GM18873 (cell line): ENCODE measurements around the gene SOHLH1.

Experiments used
- ATAC-seq: cut with Tn5 transposase; IDR thresholded peaks from one replicate; pipeline ENCODE4 v1.9.1; 2021; ENCODE audit warnings: mild to moderate bottlenecking, moderate library complexity, moderate number of reproducible peaks; ENCODE audit not compliant: unreplicated experiment, low FRiP score

SOHLH1 gene

DNA sequence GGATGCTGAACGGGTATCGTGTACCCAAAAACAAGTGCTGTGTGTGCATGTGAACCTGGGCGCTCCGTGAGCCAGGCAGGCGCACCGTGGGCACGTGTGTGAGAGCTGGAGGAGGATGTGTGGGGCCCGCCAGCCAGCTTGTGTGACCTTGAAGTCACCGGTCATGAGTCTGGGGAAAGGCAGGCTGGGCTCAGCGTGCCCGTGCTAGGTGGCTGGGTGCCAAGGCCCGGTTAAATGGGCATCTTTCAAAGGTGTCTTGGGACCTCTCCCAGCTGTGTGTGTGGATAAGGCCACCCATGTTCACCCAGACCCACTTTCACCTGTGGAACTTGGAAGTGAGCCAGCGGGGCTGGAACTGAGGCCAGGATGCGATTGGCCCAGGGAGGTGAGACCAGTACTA lies 6.1 kb upstream of the SOHLH1 start:
- ATAC-seq: no peak

DNA sequence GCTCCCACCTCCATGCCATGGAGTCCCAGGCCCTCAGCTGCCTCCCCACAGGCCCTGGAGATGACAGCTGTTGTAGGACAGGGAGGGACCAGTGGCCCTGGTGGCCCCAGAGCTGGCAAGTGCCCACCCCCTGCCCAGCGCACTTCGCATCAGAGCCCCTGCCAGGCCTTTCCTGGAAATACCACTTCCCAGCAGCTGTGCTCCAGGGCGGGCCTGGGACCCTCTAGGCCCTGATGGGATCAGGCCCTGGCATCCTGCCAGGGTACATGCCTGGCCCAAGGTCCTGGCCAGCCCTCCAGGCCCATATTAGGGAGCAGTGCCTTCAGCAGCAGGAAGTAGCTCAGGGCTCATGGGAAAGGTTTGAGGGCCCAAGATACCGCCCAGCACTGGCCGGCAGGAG lies 5.2 kb upstream of the SOHLH1 start:
- ATAC-seq: no peak

DNA sequence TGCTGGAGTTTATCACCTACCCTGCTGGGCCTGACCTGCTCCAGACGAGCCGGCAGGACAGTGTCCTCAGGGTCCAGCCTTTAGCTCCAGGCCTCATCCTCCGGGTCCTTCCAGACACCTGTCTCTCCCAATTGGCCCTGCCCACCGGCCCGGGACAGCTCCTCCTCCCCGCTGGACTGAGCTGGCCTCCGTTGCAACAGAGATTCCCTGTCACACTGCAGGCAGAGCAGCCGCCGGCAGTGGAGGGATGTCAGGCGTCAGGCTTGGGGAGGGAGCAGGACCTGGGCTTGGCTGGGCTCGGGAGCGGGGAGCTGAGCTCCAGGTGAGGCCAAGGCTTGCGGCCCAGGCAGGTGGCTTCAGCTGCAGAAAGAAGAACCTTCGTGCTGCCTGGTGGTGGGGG lies 4.4 kb upstream of the SOHLH1 start:
- ATAC-seq: no peak

DNA sequence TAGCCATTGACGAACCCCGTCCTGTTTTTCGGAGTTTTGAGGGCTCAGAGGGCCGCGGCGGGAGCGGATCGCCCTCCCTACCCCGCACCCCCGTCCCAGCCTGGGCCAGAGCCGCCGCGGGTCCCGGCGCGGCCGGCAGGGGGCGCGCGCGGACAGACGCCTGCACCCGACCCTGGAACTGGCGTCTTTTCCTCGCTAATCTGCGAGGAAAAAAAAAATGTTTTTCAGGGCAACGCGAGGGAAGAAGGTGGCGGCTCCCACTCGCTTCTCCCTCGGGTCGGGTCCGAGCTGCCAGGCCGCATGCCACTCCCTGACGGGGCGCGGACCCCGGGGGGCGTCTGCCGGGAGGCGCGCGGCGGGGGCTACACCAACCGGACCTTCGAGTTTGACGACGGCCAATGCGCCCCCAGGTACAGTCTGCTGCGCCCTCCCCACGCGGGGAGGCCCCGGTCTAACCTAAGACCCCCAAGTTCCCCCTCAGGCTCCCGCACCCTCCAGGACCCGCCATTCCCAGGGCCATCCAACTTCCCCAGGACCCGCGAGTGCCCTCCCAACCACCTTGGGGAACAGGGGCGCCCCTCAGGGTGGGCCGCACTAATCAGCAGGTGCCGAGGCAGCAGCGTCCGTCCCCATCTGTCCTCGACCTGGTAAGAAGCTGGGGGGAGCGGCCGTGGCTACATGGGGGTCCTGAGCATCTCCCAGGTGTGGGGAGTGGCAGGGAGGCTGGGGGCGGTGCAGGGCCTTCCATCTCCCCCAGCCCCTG lies 2.9 kb upstream of the SOHLH1 start, which contains the start of gene KCNT1:
TSS of gene KCNT1 (plus strand) at position 227 of the 763 bp plus-strand sequence. CDS start at position 301, 74 bp downstream.
- no peak for ATAC-seq

DNA sequence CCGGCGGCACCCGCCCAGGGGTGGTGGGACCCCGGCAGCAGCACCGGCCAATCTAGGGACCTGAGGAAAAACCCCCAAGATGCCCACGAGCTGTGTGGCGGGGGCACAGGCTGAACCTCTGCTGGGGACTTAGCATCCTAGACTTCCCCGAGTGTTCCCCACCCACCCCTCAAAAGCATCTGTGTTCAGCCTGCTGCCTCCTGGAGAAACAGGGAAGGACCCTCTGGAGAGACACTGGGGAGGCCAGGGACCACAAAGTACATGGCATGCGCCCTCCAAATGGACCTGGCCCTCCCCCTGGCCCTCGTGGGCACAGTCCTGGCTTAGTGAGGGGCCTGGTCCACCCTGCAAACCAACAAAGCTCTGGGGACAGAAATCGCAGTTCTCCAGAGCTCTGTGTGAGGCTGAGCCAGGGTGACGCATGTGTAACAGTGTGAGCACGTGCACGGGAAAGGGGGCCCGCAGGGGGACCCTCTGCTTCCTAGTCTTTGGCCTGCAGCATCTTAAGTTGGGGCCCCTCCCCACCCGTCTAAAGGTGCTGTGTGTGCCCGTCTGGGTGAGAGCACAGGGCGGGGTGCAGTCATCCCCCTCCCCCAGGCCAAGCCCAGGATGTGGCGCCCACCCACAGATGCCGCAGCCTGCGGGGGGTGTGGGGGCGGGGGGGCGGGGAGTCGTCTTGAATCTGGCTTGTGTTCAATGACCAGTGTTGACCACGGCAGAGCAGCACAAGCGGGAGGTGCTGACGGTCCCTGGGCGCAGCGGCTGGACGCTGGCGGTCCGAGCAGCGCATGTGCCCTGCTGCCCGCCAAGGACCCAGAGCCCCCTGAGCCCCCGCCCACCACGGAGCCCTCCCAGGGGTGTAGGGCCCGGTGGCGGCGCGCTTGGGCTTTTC lies 2.0 kb upstream of the SOHLH1 start:
- no peak for ATAC-seq

DNA sequence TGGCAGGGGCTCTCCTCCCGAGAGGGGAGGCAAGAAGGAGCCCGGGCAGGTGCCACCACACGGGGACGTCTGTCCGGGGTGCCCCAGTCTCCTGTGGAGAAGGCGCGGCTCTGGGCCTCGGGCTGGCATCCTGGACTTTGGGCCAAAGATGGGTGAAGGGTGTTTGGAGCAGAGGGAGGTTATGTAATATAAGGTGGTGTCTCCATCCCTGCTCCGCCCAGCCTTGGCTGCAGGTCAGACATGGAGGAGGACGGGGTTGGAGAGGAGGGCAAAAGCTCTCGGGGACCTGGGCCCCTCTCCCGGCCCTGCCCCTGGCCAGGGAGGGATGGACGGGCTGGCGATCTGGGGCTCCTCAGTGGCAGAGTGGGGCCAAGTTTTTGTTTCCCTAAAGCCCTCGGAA lies 1.2 kb upstream of the SOHLH1 start:
- no peak for ATAC-seq

DNA sequence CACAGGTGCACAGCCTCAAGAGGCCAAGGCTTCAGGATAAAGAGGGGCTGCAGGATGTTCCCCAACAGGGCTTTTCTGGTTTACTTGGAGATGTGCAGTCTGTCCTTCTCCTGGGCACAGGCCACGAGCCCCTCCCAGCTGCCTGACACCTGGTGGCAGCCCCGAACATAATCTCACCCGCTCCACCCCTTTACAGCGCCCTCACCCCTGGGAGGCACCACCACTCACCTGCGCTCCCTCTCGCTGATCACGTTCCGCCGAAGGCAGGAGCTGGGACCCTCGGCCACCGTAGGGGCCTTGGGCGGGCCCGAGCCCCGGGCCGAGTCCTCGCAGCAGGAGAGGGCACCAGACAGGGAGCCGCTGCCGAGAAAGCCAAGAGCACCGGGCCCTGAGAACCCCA lies 514 bp downstream of the SOHLH1 start:
- no peak for ATAC-seq

DNA sequence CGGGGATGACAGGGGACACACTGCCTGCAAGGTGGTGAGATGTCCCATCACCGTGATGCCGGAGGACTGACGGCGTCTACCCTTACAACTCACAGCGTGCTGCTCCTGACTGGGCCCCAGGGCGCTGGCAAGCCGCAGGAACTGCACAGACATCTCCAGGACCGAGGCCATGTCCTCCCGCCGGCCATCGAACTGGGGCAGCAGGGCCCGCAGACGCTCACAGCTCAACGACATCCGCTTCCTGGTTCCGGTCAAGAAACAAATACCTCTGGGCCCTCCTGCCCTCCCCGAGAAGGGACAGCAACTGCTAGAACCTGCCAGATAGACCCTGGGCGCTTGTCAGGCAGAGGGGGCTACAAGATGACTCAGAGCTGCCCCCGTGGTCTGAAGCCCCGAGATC lies 1.0 kb downstream of the SOHLH1 start:
- ATAC-seq: no peak

DNA sequence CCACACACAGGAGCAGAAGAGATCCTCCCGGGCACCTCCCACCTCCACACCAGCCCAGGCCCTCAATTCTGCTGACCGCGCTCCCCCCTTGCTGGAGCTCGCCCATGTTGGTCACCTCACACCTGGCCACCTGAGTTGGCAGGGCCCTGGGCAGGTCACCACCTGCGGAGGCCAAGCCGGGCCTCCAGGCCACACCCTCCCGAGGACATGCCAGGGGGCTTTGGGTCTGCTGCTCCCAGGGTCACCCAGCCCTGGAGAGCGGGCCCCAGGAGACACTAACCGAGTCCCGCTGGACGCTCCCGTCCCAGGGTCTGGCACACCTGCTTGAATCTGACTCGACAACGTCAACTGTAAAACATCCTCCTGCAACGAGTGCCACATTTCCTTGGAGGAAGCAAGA lies 2.1 kb downstream of the SOHLH1 start:
- ATAC-seq: no peak

DNA sequence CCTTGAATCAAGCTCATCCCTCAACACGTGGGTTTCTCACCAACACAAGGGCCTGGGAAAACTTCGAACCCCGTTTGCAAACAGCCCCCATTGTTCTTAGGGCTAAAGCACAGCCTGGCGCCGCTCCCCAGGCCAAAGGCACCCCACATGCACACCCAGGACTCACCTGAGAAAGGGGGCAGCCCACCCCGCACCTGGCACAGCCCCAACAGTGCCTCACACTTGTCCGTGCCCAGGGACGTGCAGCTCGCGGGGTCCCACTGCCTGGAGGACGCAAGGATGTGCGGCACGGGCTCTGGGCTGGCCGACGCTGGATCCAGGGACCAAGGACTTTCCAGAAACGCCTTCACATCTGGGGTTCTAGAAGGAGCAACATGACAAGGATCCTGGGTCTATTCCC lies 2.8 kb downstream of the SOHLH1 start:
- ATAC-seq: no peak

DNA sequence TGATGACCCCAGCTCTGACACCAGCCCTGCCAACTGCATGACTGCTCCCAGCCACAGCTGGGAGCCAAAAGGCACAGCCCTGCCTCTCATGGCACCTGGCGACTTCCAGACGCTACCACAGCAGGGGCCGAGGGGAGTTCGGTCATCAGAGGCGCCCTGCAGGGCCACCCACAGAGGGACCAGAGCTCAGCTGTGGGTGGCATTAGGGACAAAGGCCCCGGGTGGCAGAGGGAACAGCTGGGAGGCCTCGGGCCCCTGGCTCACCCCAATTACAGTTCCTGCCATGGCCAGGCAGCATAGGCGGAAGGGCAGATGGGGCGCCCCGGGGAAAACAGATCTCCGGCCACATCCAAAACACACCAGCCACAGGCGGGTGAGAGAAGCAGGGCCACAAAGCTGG lies 3.6 kb downstream of the SOHLH1 start:
- no peak for ATAC-seq

DNA sequence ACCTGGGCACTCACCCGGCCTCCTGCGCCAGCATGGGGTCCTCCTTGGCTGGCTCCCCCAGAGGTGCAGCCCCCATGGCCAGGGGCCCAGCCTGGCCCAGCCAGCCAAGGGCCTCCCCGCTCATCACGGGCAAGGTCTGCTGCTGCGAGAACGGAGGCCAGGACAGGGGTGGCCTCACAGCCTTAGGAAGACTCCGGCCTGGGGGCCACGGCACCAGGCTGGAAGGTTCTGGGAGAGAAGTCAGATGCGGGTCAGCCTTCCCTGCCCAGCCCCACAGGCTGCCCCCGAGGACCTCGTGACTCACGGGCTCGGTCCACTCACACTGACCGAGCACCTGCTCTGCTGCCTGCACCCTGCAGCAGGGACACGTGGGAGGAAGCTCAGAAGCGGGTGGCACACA lies 4.2 kb downstream of the SOHLH1 start:
- no peak for ATAC-seq

DNA sequence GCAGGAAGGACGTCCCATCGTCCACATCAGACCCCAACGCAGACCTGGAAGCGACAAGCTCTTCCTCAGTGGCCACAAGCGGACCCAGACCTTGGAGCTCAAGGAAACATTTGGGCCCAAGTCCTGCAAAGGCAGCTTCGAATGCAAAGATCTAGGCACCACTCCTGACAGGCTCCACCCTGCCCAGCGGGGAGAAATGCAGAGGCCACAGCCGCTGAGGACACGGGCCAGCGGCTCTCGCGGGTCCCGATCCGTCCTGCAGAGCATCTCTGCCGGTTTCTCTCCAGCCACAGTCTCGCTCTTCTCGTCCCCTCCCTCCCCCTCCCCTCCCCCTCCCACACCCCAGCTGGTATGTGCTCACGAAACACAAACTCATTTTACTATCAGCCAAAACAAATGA lies 4.9 kb downstream of the SOHLH1 start:
- ATAC-seq: no peak

DNA sequence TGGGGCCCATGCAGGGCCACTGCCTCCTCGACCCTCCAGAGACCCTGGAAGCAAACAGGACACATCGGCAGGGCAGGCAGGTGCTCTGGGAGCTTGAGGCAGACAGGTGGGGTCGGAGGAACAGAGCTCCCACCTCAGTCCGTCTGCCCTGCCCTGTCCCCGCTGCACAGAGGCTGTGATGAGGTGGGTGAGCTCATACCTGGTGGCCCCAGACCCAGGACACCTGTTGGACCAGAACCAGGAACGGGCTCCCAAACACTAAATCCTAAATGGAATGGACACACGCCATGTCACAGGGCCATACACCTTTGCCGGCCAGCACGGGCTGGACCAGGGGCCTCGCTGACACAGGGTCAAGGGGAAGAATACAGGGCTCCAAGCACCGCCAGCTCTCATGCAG lies 5.5 kb downstream of the SOHLH1 start:
- no peak for ATAC-seq

DNA sequence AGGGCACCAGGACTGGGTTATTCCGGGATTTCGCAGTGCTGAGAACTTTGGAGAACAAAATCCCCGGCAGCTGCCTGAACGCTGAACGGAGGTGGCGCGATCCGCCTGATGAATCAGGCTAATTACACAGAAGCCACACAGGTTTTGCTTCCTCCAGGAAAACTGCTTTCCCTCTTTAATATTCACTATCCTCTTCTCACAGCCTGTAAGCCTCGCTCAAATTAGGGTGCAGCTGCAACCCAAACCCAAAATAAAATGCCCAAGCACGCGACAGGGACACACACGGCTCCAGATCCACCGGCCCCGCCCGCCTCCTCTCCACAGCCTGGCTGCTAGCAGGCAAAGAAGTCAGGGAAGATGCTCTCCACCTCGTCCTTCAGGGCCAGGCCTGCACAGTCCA lies 6.0 kb downstream of the SOHLH1 start:
- ATAC-seq: no peak

DNA sequence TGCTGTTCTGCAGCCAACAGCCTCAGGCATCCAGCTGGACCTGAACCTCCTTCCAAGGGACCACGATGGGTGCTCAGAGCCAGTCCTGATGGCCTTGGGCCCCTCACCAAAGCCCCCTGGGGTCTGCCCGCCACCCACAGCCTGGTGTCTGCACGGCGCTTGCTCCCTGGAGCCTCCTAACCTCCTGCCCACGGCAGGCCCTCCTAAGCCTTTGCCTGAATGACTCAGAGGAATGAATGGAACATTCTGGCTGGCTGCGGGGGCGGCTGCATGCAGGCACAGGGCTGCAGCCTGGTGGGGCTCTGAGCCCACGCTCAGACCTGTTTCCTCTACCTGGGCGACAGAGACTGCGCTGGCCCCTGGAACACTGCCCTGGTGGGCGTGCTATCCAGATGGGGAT lies 6.9 kb downstream of the SOHLH1 start:
- no peak for ATAC-seq

DNA sequence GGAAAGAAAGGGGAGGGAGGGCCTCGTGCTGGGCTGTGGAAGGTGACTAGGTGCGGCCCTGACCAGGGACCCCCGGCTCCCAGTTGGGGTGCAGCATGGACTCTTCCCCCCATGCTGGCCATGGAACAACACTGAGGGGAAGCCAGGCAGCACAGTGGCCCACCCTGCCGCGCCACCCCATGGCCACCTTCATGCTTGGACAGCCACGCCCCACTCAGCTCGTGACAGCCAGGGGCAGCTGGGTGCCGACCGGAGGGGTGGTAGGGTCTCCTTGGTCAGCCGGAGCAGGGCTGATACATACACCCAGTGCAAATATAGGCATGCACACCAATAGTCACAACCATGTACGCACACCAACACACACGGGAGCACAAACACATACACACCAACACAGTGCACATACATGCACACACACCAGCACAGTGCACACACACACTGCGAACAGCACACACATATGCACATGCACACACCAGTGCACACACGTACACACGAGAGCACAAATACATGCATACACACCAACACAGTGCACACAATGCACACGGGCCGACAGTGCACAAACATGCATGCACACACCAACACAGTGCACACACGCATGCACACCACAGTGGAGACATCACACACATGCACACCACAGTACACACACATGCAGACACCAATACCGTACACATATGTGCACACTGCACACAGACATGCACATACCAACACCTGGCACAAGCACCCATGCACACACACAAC lies 8.3 kb downstream of the SOHLH1 start:
- no peak for ATAC-seq

DNA sequence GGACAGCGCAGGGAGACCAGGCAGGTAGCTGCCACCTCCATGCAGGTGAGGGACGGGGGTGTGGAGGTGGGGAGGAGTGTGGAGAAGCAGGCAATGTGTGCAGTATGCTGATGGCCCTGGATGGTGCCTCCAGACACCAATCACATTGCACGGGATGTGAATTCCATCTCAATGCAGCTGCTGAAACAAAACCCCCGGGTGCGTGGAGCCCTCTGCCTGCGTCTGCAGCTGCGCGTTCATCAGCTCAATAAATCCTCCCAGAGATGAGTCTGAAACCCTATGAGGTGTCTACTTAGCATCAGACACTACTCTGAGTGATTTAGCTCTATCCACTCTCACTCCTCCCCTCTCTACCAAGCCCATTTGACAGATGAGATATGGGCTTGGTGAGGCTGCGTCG lies 10.3 kb downstream of the SOHLH1 start:
- ATAC-seq: no peak

DNA sequence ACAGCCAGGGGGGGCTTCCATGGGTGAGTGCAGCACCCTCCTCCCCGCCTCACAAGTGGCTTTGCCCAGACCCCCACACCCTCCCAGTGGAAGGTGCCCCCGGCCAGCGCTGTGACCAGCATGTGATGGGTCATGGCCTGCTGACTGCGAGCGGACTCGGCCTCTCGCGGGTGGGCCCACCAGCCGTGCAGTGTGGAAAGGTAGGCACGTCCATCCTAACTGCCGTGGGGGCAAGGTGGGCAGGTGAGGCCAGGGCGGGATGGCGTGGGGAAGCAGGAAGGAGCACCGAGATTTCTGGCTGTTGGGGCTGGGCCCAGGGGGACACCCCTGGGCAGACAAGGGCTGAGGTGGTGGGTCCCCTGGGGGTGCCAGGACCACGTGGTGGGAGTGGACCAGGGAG lies 12.1 kb downstream of the SOHLH1 start:
- no peak for ATAC-seq

DNA sequence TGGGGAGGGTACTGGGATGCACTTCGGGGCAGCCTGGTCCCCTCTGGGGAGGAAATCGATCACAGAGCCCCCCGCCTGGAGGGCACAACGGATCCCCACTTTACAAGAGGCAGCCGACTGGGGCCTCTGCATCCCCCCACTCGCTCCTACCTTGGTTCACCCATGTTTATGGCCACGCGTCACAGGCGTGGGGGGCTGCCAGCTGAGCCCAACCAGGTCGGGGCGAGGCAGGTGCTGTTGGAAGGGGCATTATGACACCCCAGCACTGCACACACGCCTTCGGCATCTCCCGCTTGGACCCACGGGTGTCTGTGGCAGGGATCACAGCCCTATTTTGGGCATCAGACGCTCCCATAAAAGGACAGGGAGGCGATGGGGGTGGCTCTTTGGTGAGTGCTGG lies 14.6 kb downstream of the SOHLH1 start:
- ATAC-seq: no peak

DNA sequence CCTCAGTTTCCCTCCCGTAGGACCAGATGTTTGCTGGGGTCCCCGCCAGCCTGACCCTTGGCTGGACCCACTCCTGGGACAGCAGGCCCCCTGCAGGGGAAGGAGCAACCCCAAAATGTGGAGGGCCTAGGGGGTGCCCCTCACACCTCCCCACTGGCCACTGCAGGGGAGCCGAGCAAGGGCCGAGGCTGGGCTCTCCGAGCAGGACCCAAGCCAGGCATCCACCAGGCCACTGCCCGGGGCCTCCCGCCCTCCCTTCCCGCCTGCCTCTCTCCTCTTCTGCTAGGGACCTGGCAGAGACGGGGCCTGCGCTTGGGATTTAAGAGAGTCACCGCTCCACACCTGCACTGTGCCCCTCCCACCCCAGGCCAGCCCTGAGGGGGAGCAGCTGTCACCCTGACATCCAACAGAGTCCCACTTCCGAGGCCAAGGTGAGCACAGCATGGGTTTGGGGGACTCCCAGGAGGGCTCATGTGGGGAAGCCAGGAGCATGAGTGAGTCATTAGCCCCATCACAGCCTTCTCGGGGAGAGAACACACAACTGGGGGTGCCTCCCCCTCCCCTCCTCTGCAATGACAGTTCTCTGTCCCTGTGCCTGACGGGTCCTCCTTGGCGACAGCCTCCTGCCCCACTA lies 15.8 kb downstream of the SOHLH1 start:
- no peak for ATAC-seq
